ENCODE results near the gene SCLT1.
"Not testable (repeated sequence)": the region's sequence is repeated elsewhere in the genome, so short reads cannot be mapped to it uniquely, and the experiment has no call there.

Gene SCLT1

GRCh38 chr4:129093191-129093920 lies at the start of gene SCLT1:
Gene SCLT1, minus strand, starts transcription at chr4:129093539. Its CDS starts 436 bp downstream, at chr4:129093103.
- Histone ChIP-seq H3K27ac (peak within 1 kb of the TSS; percentile 82 to 98 (median 94)), H3K4me3 (peak within 1 kb of the TSS; percentile 52 to 88 (median 81))

DNA sequence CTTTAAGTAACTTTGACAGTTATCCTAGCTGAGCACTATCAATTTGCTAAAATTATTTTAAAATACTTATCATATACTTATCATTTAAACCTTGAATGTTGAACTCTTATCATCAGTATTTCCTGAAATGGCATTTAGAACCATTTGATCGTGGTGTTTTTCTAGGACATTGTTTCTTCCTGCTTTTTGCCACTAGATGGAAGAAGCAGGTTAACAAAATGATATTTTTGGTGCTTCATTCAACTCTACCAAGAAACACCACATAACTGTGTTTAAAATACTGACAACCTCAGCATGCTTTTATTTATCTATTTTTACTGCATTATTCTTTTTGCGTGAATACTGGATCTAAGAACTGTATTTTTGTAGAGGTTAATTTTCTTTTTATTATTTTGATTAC lies 47.2 kb upstream of the SCLT1 start:
- Histone ChIP-seq H3K27ac (no peak overlapping the region), H3K4me3 (no peak overlapping the region)

DNA sequence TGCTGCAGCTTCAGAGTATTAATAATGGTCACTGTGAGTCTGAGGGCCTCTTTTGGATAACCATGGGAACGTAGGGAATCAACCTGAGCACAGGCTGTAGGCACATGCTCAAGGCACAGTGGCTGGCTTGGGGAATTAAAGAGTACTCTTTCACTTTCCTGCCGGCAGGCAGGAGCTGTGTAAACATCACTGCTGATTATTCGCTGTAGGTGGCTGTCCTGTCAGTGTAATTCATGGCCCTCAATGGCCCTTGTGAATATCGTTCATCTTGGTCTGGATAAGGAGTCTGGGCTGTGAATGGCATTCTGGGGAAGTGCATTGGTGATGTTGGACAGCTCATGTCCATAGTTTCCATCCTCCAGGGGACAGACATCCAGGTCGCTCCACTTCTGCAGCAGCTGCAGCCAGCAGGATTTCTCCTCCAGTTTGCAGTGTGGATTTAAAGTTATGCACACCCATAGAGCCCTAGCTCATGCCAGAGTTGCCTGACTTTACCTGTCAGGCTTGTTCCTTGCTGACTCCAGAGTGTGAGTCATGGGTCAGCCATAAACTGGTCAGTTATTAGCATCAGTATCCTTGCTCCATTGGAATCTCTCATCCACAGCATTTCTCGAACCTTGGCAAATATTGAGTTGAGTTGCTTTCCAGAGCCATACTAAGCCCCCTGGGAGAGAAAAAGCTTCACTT lies 45.6 kb upstream of the SCLT1 start:
- Histone ChIP-seq H3K4me3 (no peak overlapping the region), H3K27ac (no peak overlapping the region)

- H3K4me3 ChIP-seq = no peak overlapping the region
- H3K27ac ChIP-seq = no peak overlapping the region
These were observed 43.1 kb upstream of the SCLT1 start for GRCh38 chr4:129136433-129136832.

- H3K4me3 ChIP-seq = no peak overlapping the region
These were observed 38.0 kb upstream of the SCLT1 start for GRCh38 chr4:129131343-129131742.

DNA sequence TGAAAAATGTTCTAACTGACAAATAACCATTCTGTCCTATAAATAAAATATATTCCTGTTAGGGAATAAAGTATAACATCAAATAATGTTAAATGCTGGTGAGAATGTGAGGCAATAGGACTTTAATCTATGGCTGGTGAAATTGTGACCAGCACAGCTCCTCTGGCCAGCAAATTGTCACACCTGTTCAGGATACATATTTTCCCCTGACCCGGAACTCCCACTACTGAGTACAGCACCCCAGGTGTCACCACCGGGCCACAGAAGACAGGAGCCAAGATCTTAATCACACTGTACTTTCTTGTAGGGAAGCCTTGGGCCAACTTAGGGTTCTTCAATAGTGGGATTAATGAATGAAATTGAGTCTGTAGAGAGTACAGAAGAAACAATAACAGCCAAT lies 35.8 kb upstream of the SCLT1 start:
- Histone ChIP-seq H3K4me3 (no peak overlapping the region), H3K27ac (no peak overlapping the region)

More at GRCh38 chr4:129131343-129131742, 38.0 kb upstream of the SCLT1 start:
- no peak overlapping the region for H3K27ac ChIP-seq

- not testable (repeated sequence) for H3K27ac ChIP-seq, H3K4me3 ChIP-seq
These were observed 33.3 kb upstream of the SCLT1 start for GRCh38 chr4:129126614-129127013.

- Histone ChIP-seq H3K4me3 (no peak overlapping the region), H3K27ac (no peak overlapping the region)
These were observed 24.4 kb upstream of the SCLT1 start for GRCh38 chr4:129117705-129118104.

GRCh38 chr4:129113919-129114318 lies 20.6 kb upstream of the SCLT1 start:
- Histone ChIP-seq H3K4me3 (no peak overlapping the region), H3K27ac (no peak overlapping the region)

DNA sequence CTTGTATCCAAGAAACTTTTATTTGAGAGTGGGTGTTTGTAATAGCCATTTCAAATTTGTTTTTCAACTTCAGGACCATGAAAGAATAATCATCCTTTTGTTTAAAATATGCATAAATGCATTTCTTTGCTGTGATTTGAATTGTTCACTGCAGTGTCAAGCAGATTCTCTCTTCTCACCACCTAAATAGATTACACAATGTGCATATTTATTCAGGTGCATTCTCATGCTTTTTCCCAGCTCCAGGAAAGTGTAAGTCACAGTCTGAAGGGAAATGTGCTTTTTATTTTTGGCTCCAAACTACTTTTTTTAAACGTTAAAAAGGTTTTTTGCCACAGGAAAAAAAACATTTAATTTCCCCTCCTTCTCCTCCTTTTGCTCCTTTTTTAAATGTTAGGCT lies 20.1 kb upstream of the SCLT1 start:
- Histone ChIP-seq H3K4me3 (no peak overlapping the region), H3K27ac (no peak overlapping the region)

DNA sequence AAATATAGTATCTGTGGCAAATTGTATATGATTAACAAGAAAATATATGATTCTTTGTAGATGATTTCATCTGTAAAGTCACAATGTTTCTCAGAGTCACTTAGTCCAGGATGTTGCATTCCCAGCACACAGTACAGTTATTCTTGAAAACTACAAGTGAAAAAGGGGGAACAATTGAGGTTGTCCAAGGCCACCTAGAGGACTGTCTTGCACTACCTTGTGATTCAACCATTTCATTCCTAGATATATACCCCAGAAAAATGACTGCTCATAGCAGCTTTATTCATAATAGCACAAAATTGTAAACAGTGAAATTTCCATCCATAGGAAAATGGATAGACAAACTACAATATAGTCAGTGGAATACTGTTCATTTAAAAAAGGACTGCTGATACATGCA lies 18.6 kb upstream of the SCLT1 start:
- Histone ChIP-seq H3K27ac (no peak overlapping the region), H3K4me3 (no peak overlapping the region)

DNA sequence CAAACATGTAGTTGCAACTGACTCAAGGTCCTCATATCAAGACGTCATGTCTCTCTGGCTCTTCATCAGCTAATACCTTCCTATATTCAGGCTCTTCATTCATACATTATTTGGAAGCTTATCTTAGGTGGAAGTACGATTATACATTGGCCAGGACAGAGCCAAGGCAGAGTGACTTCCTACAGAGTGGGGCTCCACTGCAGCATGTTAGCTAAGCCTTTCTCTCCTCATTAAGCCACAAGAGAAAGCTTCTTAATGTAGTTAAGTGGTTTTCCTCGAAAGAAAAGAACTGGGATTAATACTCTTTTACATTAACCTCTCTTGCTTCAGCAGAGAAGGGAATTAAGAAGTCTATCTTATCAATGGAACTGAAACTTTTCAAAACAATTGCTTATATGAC lies 17.6 kb upstream of the SCLT1 start:
- H3K27ac ChIP-seq = no peak overlapping the region
- no peak overlapping the region for H3K4me3 ChIP-seq

DNA sequence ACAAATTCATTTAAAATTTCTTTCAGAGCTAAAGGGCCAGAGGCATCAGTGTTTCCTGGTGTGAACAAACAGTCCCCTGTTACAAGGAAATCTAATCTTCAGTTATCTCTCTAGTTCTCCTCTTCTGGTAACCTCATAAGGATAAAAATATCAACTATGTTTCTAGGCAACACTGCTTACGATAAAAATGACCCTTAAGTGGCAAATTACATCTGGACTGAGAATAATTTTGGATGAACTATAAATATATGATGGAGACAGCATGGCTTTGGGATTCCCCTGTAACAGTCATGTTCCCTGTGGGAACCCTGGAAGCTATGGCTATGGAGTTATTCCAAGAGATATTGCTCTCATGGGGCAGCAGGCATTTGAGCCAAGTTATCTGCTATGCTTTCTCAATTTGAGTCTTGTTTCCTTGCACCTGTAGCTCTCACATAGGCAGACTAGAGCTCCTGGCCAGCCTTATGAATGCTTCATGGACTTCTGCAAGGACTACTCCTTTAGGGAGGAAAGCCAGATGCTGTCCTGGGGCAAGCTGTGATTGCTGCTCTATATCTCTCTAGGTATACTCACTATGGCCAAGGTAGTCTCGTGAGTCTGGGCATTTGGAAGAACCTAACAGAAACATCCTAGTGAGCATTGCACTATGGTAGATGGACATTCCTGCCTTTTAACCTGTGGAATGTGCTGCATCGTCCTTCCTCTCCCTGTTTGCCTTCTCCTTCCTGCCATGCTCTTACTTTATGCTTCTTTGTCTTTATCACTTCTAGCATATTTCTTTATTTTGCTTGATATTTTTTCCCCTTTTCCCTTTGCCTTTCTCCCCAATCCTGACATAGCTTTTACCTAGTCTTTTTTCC lies 16.9 kb upstream of the SCLT1 start:
- H3K4me3 ChIP-seq = no peak overlapping the region

DNA sequence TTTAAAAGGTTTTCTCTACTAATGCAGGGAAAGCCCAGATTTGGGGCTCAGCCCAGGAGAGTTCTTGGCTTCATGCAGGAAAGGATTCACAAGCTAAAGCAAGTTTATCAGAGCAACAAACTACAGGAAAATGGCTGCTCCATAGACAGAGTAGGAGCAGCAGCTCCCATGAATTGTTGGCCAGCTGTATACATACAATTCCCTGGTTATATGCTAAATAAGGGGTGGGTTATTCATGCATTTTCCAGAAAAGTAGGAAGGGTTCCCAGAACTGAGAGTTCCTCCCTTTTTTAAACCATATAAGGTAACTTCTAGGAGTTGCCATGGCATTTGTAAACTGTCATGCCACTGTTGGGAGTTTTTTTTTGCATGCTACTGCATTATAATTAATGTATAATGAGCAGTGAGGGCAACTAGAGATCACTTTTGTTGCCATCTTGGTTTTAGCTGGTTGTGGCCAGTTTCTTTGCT lies 5.2 kb upstream of the SCLT1 start:
- H3K27ac ChIP-seq = no peak overlapping the region
- no peak overlapping the region for H3K4me3 ChIP-seq

More for the DNA sequence above, 16.9 kb upstream of the SCLT1 start:
- no peak overlapping the region for H3K27ac ChIP-seq

DNA sequence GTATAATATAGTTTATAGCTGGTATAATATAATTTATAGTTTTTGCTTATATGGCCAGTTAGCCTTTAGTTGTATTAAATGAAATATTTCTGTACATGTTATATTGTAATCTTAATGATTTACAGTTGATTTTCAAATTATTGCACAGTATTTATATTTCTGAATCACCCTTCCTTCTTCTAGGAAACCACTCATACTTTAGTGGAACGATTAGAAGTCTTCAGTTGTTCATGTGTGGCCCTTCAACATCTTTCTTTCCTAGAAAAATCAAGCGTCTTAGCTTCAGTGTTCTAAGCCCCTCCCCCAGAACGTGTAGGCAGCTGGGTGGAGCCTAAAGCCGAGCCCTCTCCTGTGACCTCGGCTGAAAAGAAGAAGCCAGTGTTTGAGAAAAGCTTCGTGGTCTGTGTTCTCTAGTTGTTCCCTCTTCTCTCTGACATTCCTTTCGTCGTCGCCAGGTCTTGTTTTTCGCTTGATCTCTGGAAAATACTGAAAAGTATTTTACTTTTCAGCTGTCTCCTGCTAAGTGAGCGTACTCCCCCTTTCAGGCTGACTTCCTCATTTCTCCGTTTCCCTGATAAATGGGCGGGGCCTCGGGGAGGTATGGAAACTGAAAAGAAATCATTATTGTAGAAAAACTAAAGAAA lies 2.6 kb upstream of the SCLT1 start, which contains the start of gene C4orf33:
Gene C4orf33, plus strand, starts transcription at position 342 of the 644 bp plus-strand sequence. CDS start 6,459 bp downstream, outside the sequence.
- Histone ChIP-seq H3K4me3 (peak within 1 kb of the TSS; percentile 39 to 65 (median 55)), H3K27ac (peak within 1 kb of the TSS; percentile 50 to 91 (median 86))

DNA sequence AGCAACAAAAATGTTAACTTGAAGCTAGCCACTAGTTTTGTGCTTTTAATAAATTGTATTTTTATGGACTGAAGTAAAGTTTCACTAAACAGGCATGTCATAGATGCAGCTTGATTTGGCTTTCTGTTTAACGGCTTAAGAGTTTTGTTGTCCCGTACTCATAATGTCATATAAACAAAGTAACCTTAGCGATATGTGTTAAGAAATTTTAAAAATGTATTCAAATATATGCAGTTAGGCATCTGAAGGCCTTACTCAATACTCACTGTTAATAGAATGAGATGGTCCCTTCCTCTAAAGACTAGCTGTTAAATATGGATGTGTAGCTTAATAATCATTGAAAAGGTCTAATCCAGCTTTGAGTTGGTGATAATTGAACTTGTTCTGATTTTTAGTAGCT lies 1.0 kb upstream of the SCLT1 start:
- Histone ChIP-seq H3K27ac (peak overlapping the region in 10 of 21 experiments; percentile 57 to 98 (median 94)), H3K4me3 (peak overlapping the region in 3 of 7 experiments; percentile 74 to 88 (median 84))

DNA sequence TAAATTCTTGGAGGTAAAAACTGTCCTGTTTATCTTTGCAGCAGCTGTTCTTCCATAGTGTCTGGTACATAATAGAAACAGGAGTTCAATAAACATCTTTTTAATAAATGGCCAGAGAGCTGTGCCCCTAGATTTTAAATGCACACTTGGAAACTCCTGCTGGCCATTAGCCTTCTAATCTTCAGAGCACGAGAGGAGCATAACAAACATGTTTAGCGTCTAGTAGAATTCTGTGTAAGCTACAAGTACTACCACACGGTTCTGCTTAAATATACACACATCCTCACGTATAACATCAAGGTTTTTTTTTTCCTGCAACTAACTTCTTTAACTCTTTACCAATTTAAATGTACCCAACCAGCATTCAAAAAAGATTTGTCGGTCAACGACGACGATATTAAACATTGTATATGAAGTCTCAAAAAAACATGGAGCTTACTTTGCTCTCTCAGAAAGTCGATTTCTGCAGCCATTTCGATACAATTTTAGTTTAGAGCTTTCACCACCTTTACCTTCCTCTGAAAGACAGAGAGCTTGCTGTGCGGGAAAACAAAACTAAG lies 628 bp downstream of the SCLT1 start:
- H3K4me3 ChIP-seq = peak overlapping the region; percentile 52 to 88 (median 81)
- peak overlapping the region; percentile 82 to 98 (median 94) for H3K27ac ChIP-seq

DNA sequence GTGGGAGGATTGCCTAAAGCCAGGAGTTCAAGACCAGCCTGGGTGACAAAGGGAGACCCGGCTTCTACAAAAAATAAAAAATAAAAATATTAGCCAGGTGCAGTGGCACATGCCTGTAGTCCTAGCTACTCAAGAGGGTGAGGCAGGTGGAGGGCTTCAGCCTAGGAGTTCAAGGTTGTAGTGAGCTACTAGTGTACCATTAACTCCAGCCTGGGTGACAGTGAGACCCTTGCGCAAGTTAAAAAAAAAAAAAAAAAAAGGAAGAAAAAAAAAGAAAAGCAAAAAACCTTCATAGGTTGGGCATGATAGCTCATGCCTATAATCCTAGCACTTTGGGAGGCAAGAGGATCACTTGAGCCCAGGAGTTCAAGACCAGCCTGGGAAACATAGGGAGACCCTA lies 5.8 kb downstream of the SCLT1 start:
- H3K27ac ChIP-seq = no peak overlapping the region
- no peak overlapping the region for H3K4me3 ChIP-seq

GRCh38 chr4:129085472-129085871 lies 7.9 kb downstream of the SCLT1 start:
- H3K27ac ChIP-seq = no peak overlapping the region

More at GRCh38 chr4:129085472-129085871, 7.9 kb downstream of the SCLT1 start:
- no peak overlapping the region for H3K4me3 ChIP-seq

All from skin epidermis (tissue), 12 donors.